ENCODE data around the gene FAM43B.

DNA sequence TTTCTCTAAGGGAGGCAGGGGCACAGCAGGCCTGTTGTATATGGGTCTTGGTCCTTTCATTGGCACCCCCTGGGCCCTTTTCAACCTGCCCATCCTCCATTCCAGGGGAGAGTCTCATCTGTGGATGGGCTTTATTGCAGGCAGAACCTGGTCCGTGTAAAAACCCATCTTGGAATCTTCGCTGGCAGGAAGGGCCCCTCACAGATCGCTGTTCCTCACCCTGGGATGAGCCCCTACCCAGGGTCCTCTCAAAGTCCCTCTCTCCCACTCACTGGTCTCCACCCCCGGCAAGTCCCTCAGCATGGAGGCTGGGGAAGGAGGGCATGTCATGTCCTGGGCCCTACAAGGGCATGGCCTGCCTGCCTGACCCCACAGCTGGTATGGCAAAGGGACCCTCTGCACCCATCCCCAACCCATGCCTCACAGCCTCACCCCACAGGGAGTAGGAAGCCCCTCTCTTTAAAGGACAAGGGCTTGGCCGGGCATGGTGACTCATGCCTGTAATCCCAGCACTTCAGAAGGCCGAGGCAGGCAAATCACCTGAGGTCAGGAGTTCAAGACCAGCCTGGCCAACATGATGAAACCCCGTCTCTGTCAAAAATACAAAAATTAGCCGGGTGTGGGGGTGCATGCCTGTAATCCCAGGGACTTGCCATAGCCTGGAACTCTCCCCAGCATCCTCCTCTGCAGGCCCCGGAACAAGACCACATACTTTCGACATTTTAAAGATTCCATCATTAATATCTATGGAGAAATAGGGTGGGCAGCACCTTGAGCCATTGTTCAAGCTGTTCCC, 23.4 kb downstream of the FAM43B start:
- TF ChIP-seq, protein P1, sequence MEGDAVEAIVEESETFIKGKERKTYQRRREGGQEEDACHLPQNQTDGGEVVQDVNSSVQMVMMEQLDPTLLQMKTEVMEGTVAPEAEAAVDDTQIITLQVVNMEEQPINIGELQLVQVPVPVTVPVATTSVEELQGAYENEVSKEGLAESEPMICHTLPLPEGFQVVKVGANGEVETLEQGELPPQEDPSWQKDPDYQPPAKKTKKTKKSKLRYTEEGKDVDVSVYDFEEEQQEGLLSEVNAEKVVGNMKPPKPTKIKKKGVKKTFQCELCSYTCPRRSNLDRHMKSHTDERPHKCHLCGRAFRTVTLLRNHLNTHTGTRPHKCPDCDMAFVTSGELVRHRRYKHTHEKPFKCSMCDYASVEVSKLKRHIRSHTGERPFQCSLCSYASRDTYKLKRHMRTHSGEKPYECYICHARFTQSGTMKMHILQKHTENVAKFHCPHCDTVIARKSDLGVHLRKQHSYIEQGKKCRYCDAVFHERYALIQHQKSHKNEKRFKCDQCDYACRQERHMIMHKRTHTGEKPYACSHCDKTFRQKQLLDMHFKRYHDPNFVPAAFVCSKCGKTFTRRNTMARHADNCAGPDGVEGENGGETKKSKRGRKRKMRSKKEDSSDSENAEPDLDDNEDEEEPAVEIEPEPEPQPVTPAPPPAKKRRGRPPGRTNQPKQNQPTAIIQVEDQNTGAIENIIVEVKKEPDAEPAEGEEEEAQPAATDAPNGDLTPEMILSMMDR (IDR thresholded peaks at IDR 0.05) = no peak
- TF ChIP-seq POLR2A (IDR thresholded peaks at IDR 0.05) = no peak
- no peak for TF ChIP-seq EP300 (IDR thresholded peaks at IDR 0.05)
